HG03342 (cell line): Measurements from ENCODE around the gene SPIN1.

ENCODE experiments used
- ATAC-seq: cut with Tn5 transposase; IDR thresholded peaks from one replicate; pipeline ENCODE4 v1.9.1; 2021; ENCODE audit warnings: mild to moderate bottlenecking, moderate library complexity; ENCODE audit not compliant: unreplicated experiment

Gene SPIN1

GRCh38 chr9:88387552-88388202 is 567 bp upstream of the SPIN1 start:
- ATAC-seq = peak; percentile 11

DNA sequence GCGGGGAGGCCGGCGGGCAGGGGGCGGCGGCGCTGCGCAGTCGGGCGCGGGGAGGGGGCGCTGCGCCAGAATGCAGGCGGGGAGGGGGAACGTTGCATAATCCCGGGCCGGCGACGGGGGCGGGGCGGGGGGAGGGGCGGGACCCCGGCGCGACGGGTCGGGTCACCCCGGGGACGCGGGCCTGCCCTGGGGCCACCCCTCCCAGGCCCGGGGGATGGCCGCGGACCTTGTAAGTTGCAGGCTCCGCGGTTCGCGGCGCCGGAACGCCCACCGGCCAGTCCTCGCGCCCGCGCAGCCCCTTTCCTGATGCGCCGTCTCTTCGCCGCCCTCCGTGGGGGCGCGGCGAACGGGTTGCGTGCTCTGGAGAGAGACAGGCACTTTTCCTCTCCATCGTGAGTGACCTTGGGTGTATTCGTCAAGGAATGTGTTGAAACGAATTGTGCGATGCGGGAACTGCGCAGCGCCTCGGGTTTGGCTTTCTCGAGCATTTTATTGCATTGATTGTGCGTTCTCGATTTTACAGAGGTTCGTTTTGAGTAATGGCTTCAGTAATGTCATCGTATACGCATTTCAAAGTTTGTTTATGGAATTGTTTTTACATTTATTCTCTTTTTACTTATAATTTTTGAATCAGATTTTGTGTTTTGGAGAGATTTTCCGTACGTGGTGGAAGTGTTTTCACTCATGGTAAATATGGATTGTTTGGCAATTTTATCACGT is 802 bp downstream of the SPIN1 start:
- peak; percentile 19 for ATAC-seq

- ATAC-seq = no peak
Measured at GRCh38 chr9:88390371-88390990, 2.2 kb downstream of the SPIN1 start.

- ATAC-seq = no peak
Measured at GRCh38 chr9:88391236-88391635, 3.0 kb downstream of the SPIN1 start.

- no peak for ATAC-seq
Measured at GRCh38 chr9:88391921-88392320, 3.7 kb downstream of the SPIN1 start.

DNA sequence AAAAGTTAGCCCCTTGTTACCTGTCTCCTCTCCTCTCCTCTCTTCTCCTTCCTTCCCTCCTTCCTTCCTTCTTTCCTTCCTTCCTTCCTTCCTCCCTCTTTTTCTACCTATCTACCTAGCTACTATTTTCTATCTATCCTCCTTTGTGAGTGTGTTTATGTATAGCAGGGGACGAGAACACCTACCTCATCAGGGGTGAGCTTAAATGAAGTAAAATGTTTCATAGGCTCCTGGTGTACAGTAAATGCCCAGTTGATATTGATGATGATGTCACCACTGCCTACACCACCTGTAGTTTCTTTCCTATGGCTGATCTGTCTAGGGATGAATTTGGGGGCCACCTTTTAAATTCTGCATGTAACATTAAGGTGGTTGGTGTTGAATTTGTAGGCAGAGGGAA is 4.3 kb downstream of the SPIN1 start:
- no peak for ATAC-seq

- no peak for ATAC-seq
Measured at GRCh38 chr9:88396836-88397577, 8.8 kb downstream of the SPIN1 start.

- no peak for ATAC-seq
Measured at GRCh38 chr9:88398016-88398415, 9.8 kb downstream of the SPIN1 start.

- no peak for ATAC-seq
Measured at GRCh38 chr9:88399966-88400365, 11.7 kb downstream of the SPIN1 start.

GRCh38 chr9:88403340-88403739 is 15.1 kb downstream of the SPIN1 start:
- no peak for ATAC-seq

DNA sequence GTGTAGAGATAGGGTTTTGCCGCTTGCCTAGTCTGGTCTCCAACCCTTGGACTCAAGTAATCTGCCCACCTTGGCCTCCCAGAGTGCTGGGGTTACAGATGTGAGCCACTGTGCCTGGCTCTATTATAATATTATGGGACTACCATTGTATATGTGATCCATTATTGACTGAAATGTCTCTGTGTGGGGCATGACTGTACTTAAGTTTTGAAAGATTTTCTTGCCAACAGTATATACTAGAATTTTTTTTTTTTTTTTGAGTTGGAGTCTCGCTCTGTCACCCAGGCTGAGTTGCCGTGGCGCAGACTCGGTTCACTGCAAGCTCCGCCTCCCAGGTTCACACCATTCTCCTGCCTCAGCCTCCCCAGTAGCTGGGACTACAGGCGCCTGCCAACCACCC is 17.8 kb downstream of the SPIN1 start:
- no peak for ATAC-seq

- no peak for ATAC-seq
Measured at GRCh38 chr9:88411471-88411870, 23.2 kb downstream of the SPIN1 start.

- ATAC-seq = no peak
Measured at GRCh38 chr9:88414298-88414697, 26.1 kb downstream of the SPIN1 start.

DNA sequence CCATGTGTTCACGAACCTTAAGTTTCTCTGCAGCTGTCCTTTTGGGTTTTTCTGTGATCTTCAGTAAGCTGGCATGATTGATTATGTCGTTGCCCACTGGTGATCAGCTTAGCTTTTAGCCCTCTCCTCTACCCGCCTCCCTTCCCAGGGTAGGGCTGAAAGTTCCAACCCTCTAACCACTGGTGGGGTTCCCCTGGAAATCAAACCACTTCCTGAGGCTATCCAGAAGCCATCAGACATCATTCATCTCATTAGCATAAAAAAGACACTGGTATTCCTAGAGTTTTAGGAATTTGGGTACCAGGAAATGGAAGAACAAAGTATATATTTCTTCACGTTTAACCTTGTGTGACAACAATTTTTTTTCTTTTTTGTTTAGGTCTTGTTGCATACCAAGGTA is 29.8 kb downstream of the SPIN1 start:
- no peak for ATAC-seq

- no peak for ATAC-seq
Measured at GRCh38 chr9:88418715-88419540, 30.7 kb downstream of the SPIN1 start.

GRCh38 chr9:88420227-88420626 is 32.0 kb downstream of the SPIN1 start:
- ATAC-seq = no peak

DNA sequence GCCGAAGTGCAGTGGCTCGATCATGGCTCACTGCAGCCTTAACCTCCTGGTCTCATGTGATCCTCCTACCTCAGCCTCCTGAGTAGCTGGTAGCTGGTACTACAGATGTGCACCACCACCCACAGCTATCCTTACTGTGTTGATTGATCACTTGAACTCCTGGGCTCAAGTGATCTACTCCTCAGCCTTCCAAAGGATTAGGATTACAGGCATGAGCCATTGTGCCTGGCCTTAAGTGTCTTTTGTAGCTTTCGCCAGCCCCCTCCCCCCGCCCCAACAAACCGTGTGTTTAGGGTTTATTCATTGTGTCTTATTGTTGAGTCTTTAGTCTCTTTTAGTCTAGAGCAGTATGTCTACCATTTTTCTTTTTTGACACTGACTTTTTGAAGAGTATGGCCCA is 33.1 kb downstream of the SPIN1 start:
- ATAC-seq = no peak

- ATAC-seq = no peak
Measured at GRCh38 chr9:88425538-88425950, 37.3 kb downstream of the SPIN1 start.

- ATAC-seq = no peak
Measured at GRCh38 chr9:88426651-88427050, 38.4 kb downstream of the SPIN1 start.

DNA sequence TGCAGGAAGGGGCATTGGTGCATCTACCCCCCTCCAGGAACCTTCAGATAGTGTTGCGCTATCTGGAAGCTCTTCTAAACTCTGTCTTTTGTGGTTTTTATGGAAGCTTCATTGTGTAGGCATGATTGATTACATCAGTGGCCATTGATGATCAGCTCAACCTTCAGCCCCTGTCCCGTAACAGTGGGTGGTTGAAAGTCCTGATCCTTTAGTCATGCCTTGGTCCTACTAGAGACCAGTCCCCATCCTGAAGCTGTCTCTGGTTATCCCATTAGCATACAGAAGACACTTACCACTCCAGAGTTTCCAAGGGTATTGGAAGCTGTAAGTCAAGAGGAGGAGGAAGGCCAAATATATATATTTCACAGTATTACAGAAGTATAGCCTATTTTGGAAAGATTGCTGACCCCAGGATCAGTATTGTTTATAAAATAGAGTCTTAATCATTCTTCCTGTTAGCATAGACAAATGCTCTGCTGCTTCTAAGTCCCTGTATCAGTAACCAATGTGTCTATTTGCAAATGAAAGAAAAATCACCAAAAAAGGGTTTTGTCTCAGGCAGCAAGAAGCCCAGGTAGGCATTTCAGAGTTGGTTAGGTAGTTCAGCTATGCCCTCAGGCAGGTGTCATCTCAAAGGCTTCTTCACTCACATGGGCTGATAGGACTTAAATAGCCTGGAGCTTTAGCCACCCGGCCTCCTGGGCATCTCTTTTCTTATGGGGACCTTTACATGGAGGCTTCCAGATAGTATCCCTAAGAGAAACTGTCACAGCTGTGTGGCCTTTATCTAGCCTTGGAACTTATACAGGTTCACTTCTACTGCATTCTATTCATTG is 41.6 kb downstream of the SPIN1 start:
- no peak for ATAC-seq
